K562 (cell line): Measurements from ENCODE around the gene CLIC1. TPM values are rescaled to one million over a fixed set of nuclear protein-coding genes. Genes with fewer than 3 reads are reported as not detected.

Experiments
- BHLHE40 ChIP-seq: IDR thresholded peaks from 2 replicates; pipeline ENCODE4 v1.6.1; 2011; ENCODE audit warnings: low read length, improper control_type of control experiment
- CSDE1 ChIP-seq, 2 experiments: fragments of 450-650 bp; IDR thresholded peaks; 2 replicates each; pipeline ENCODE4 v1.6.1; 2016; ENCODE audit warnings: mild to moderate bottlenecking in 1 of 2
- FOXK2 ChIP-seq, 2 experiments: fragments of 450-650 bp; IDR thresholded peaks in 1 of 2; conservative IDR thresholded peaks in 1 of 2; 2 replicates each; pipeline ENCODE4 v1.6.1; 2016; ENCODE audit warnings: low read depth in 2 of 2, mild to moderate bottlenecking in 1 of 2
- HDGF ChIP-seq: fragments of 450-650 bp; IDR thresholded peaks from 2 replicates; pipeline ENCODE4 v1.6.1; 2016
- HMGN3 ChIP-seq: IDR thresholded peaks from 2 replicates; pipeline ENCODE4 v1.6.1; 2011; ENCODE audit warnings: borderline replicate concordance, low read depth, mild to moderate bottlenecking, mixed read lengths, low read length; ENCODE audit not compliant: insufficient read length; ENCODE audit errors: extremely low read depth
- KDM5B ChIP-seq: fragments of 200-600 bp; sonication (generic); IDR thresholded peaks from 2 replicates; pipeline ENCODE4 v1.6.1; 2012; ENCODE audit warnings: low read depth, mild to moderate bottlenecking, moderate library complexity, low read length, control low read depth, inconsistent platforms; ENCODE audit not compliant: insufficient replicate concordance
- LEF1 ChIP-seq: fragments of 450-650 bp; IDR thresholded peaks from 2 replicates; pipeline ENCODE4 v1.6.1; 2016; ENCODE audit warnings: mild to moderate bottlenecking
- NFIX ChIP-seq: fragments of 250-450 bp; sonication (Bioruptor Pico); IDR thresholded peaks from 2 replicates; pipeline ENCODE4 v1.4.0; 2020; ENCODE audit warnings: low read depth, mild to moderate bottlenecking, moderate library complexity
- POLR3G ChIP-seq: IDR thresholded peaks from 2 replicates; pipeline ENCODE4 v1.6.1; 2011; ENCODE audit not compliant: insufficient read length, insufficient replicate concordance; ENCODE audit errors: extremely low read depth
- RBM34 ChIP-seq: fragments of 200-400 bp; formaldehyde crosslinking; IDR thresholded peaks from 2 replicates; pipeline ENCODE4 v1.6.1; 2018; ENCODE audit warnings: low read length, borderline replicate concordance; ENCODE audit not compliant: insufficient read depth
- SIN3A ChIP-seq, 2 experiments: fragments of 150-350 bp in 1 of 2; IDR thresholded peaks; 2 replicates each; pipeline ENCODE4 v1.6.1; 2011 to 2016; ENCODE audit warnings: borderline replicate concordance in 2 of 2, low read depth in 2 of 2, low read length in 2 of 2, mild to moderate bottlenecking in 2 of 2, moderate library complexity in 2 of 2; ENCODE audit not compliant: control insufficient read depth in 1 of 2
- STAG1 ChIP-seq: sonication (generic); formaldehyde crosslinking; IDR thresholded peaks from 2 replicates; pipeline ENCODE4 v1.5.0; 2020; ENCODE audit warnings: missing genetic modification reagents, borderline replicate concordance
- TCFL5 ChIP-seq: fragments of 250-450 bp; sonication (Bioruptor Pico); conservative IDR thresholded peaks from 2 replicates; pipeline ENCODE4 v1.6.1; 2021; ENCODE audit warnings: mild to moderate bottlenecking, moderate library complexity, matching md5 sums
- THRAP3 ChIP-seq: fragments of 450-650 bp; IDR thresholded peaks from 2 replicates; pipeline ENCODE4 v1.6.1; 2016; ENCODE audit warnings: mild to moderate bottlenecking, inconsistent platforms, borderline replicate concordance
- polyA plus RNA-seq, 8 experiments: library from polyadenylated mRNA; depleted of rRNA in 4 of 8; stranded (reverse) in 5 of 8; unstranded in 3 of 8; fragments of >200 nt; fragmentation: Nextera tagmentation in 2 of 8; fragmentation: Illumina TruSeq in 1 of 8; extraction: Ambion mirVana in 2 of 8; extraction: Trizol in 1 of 8; gene quantifications; 2 replicates each; pipeline versions ENCODE4 v1.2.1 to v1.2.3, GENCODE V29; 2011 to 2014; ENCODE audit warnings: inconsistent platforms in 1 of 8, missing spikeins in 1 of 8
- total RNA-seq, 7 experiments: library from RNA; depleted of rRNA in 6 of 7; stranded (reverse); fragments of >200 nt in 6 of 7; fragmentation: Illumina TruSeq in 2 of 7; extraction: Trizol in 2 of 7; gene quantifications; 2 replicates each; pipeline versions ENCODE4 v1.2.1 to v1.2.3, GENCODE V29; 2011 to 2021; ENCODE audit warnings: low replicate concordance in 1 of 7
- TF ChIP-seq, protein P1 (sequence below): IDR thresholded peaks from 3 replicates; pipeline ENCODE4 v1.6.1; 2011; ENCODE audit warnings: borderline replicate concordance, mild to moderate bottlenecking; ENCODE audit not compliant: insufficient read length, insufficient read depth
- TF ChIP-seq, protein P2 (sequence below): sonication (generic); formaldehyde crosslinking; IDR thresholded peaks from 2 replicates; pipeline ENCODE4 v1.9.0; 2022; ENCODE audit warnings: mild to moderate bottlenecking, missing genetic modification reagents
- TF ChIP-seq, protein P3 (sequence below): fragments of 250-450 bp; sonication (Bioruptor Pico); IDR thresholded peaks from 2 replicates; pipeline ENCODE4 v1.5.0; 2021; ENCODE audit warnings: mild to moderate bottlenecking, moderate library complexity
- TF ChIP-seq, protein P4 (sequence below): fragments of 250-450 bp; sonication (Bioruptor Pico); IDR thresholded peaks from 2 replicates; pipeline ENCODE4 v1.5.0; 2021; ENCODE audit warnings: mild to moderate bottlenecking, borderline replicate concordance

CLIC1 gene
- total and polyA plus RNA-seq, 9 of the 15 experiments (the other 6 are each of a cell fraction or from before 2014, with no cell fraction given) = 1,267 to 2,419 (median 1,808) TPM

DNA sequence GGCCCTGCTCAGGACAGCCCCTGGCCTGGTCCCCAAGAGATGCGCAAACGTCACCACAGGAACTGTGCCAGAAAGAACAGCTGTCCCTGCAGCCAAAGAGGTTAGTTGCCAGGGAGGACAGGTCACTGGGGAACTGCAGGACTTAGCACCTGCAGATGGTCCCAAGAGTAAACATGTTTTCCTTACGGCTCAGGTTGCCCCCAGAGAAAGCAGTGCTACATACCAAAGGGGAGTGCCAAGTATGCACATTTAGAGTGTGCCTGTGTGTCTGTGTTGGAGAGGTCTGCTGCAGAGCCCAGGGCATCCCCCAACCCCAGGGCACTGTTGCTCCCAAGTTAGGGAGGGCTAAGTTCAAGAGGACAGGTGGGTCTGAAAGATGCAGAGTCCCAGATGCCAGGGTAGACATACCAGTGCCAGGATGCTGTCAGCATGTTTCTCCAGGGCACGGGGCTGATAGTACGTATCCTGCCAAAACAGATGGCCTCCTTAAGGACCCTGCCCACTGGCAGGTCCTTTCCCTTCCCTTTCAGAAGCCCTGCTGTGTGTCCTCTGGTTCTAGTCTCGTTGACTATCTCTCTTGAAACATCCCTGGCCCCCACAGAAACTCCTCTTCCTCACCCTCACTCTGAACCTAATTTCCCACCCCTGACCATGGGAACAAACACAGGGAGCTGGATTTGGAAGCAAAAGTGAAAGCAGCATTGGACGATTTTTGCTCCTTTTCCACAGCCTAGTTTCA is 34.5 kb downstream of the CLIC1 start (continued):
- TF ChIP-seq NFIX (CRISPR knock-in tag) = no peak
- TF ChIP-seq TCFL5 (CRISPR knock-in tag) = no peak
- no peak for TF ChIP-seq CSDE1 (IDR thresholded peaks at IDR 0.05)
- no peak for TF ChIP-seq POLR3G
- no peak for TF ChIP-seq LEF1
- 0 out of 2 replicates have a peak, but pooled peaks have one; percentile 2 for TF ChIP-seq STAG1 (CRISPR knock-in tag)
- no peak for TF ChIP-seq THRAP3
- 0 out of 4 replicates have a peak, but pooled peaks of 1 of the 2 experiments have one; percentile 11 for TF ChIP-seq FOXK2 (conservative IDR thresholded peaks at IDR 0.05 in 1 of 2, IDR thresholded peaks at IDR 0.05 in 1 of 2; ENCODE audit: low read depth in 2 of 2)
- TF ChIP-seq RBM34 = no peak
- TF ChIP-seq, protein P1, sequence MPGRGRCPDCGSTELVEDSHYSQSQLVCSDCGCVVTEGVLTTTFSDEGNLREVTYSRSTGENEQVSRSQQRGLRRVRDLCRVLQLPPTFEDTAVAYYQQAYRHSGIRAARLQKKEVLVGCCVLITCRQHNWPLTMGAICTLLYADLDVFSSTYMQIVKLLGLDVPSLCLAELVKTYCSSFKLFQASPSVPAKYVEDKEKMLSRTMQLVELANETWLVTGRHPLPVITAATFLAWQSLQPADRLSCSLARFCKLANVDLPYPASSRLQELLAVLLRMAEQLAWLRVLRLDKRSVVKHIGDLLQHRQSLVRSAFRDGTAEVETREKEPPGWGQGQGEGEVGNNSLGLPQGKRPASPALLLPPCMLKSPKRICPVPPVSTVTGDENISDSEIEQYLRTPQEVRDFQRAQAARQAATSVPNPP = no peak
- TF ChIP-seq, protein P2, sequence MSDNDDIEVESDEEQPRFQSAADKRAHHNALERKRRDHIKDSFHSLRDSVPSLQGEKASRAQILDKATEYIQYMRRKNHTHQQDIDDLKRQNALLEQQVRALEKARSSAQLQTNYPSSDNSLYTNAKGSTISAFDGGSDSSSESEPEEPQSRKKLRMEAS (CRISPR knock-in tag) = peak; percentile 68
- TF ChIP-seq HMGN3 = no peak
- TF ChIP-seq, protein P3, sequence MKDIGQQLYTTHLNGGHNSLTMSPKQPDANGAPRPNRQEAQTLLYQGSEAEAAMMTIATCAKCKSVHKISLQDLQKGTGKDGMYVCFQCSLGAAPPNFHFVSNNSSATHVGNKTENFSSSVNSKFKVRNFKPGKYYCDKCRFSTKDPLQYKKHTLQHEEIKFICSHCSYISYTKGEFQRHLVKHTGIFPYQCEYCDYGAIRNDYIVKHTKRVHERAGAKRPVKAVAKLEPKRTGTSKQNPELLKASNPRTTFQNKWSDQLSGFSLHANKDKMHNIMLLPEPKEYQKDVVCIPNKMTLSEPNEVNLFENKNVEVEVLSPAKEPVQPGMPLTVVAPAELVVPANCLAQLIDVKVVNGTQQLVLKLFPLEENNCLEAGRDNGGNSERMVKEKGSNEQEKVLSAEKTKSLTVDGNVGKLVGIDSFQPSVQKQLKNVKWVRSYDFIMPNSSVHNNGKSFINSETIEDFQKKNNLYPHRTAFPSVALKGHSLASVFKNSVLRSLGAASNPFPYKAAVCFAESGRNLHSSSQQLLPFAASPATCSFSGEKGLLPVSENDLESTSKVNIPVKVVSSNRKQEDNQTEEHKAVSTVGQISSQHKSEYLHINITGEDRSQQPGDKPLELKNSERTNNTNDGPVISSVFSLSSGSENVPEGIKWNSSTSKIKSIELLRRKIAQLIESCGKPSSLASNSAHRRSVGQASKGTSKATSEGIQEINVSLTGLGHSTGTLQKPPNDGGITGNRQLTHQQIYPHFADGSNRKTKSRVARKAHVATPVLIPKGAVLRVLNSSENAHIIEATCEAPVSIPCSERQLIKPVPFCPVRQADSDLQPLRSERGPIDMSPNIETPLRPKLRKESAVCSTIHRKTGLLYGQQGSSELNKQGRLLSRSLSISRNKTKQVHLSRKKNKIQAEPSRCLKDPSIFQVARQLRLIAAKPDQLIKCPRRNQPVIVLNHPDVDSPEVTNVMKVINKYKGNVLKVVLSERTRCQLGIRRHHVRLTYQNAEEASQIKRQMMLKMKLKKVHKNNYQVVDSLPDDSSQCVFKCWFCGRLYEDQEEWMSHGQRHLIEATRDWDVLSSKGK (CRISPR knock-in tag) = no peak
- no peak for TF ChIP-seq KDM5B
- no peak for TF ChIP-seq BHLHE40
- 0 out of 2 replicates have a peak, but pooled peaks have one; percentile 76 for TF ChIP-seq HDGF
- TF ChIP-seq SIN3A (IDR thresholded peaks at IDR 0.05; ENCODE audit: borderline replicate concordance in 2 of 2, control insufficient read depth in 1 of 2, low read depth in 2 of 2, low read length in 2 of 2) = peak in 1 of 2 experiments; percentile 41; a peak in 1 of 4 replicates
- TF ChIP-seq, protein P4, sequence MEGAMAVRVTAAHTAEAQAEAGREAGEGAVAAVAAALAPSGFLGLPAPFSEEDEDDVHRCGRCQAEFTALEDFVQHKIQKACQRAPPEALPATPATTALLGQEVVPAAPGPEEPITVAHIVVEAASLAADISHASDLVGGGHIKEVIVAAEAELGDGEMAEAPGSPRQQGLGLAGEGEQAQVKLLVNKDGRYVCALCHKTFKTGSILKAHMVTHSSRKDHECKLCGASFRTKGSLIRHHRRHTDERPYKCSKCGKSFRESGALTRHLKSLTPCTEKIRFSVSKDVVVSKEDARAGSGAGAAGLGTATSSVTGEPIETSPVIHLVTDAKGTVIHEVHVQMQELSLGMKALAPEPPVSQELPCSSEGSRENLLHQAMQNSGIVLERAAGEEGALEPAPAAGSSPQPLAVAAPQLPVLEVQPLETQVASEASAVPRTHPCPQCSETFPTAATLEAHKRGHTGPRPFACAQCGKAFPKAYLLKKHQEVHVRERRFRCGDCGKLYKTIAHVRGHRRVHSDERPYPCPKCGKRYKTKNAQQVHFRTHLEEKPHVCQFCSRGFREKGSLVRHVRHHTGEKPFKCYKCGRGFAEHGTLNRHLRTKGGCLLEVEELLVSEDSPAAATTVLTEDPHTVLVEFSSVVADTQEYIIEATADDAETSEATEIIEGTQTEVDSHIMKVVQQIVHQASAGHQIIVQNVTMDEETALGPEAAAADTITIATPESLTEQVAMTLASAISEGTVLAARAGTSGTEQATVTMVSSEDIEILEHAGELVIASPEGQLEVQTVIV (CRISPR knock-in tag) = 0 out of 2 replicates have a peak, but pooled peaks have one; percentile 21
